Transverse colon (tissue), 4 donors: ENCODE measurements around the gene SPIB. TPM values are rescaled to one million over a fixed set of nuclear protein-coding genes. Genes with fewer than 3 reads are reported as not detected.
"Not testable (repeated sequence)": the region's sequence is repeated elsewhere in the genome, so short reads cannot be mapped to it uniquely, and the experiment has no call there.

Experiments
- DNase-seq: peaks from one replicate; pipeline ENCODE4 v3.0.0-alpha.2; 2019
- H3K27ac ChIP-seq, 4 donors: fragments of 200-600 bp; sonication (generic); 2 replicates each; pipeline ENCODE4 v1.5.1; 2016 to 2018; ENCODE audit warnings: inconsistent platforms in 4 of 4
- H3K27me3 ChIP-seq: fragments of 200-600 bp; sonication (generic); 2 replicates; pipeline ENCODE4 v1.5.1; 2017; ENCODE audit warnings: inconsistent platforms
- H3K36me3 ChIP-seq, 4 donors: fragments of 200-600 bp; sonication (generic); 2 replicates each; pipeline ENCODE4 v1.5.1; 2017 to 2019; ENCODE audit warnings: inconsistent platforms in 4 of 4
- H3K4me1 ChIP-seq, 4 donors: fragments of 200-600 bp; sonication (generic); 2 replicates each; pipeline ENCODE4 v1.5.1; 2017 to 2020; ENCODE audit warnings: inconsistent platforms in 4 of 4
- H3K4me3 ChIP-seq, 4 donors: fragments of 200-600 bp; sonication (generic); 1 replicate in 1 of 4; 2 replicates in 3 of 4; pipeline versions ENCODE4 v1.5.1 to v1.6.1; 2017 to 2019; ENCODE audit warnings: inconsistent platforms in 4 of 4
- H3K9me3 ChIP-seq, 2 donors: fragments of 200-600 bp; sonication (generic); 2 replicates each; pipeline ENCODE4 v1.5.1; 2017 to 2019; ENCODE audit warnings: inconsistent platforms in 2 of 2
- EP300 ChIP-seq: sonication (generic); formaldehyde crosslinking; IDR thresholded peaks from one replicate; pipeline ENCODE4 v1.6.1; 2017; ENCODE audit warnings: antibody characterized with exemption, low read depth
- POLR2A ChIP-seq: fragments of 450-650 bp; IDR thresholded peaks from one replicate; pipeline ENCODE4 v1.6.1; 2016; ENCODE audit warnings: antibody characterized with exemption, mild to moderate bottlenecking, moderate library complexity
- POLR2AphosphoS5 ChIP-seq, 3 donors: sonication (generic); formaldehyde crosslinking; IDR thresholded peaks; one replicate each; pipeline ENCODE4 v1.6.1; 2016; ENCODE audit warnings: antibody characterized with exemption in 3 of 3
- WGBS, 2 donors: methylation state at CpG; one replicate each; pipeline ENCODE4 v1.1.5; 2018; ENCODE audit warnings: low coverage in 1 of 2; 5-methylcytosine and 5-hydroxymethylcytosine counted together
- in situ Hi-C, 4 donors: fragments of 200-750 bp; cut with MboI; loops; one replicate each; pipeline versions ENCODE4 v1.15.0 to v1.15.1; 2017; ENCODE audit warnings: low sequenced_read_pairs in 3 of 4, low pct_ligation_motif_present in 1 of 4, low pct_unique_long_range_greater_than_20kb in 1 of 4
- intact Hi-C: fragments of 100-400 bp; cut with DNase I; formaldehyde crosslinking; loops from one replicate; pipeline ENCODE4 v1.15.1; 2023; ENCODE audit warnings: low total_unique reads
- total RNA-seq, 4 donors: library from RNA; depleted of rRNA; stranded (reverse); fragments of >200 nt; gene quantifications; one replicate each; pipeline ENCODE4 v1.1.0, GENCODE V29; 2016
- TF ChIP-seq, protein P1 (sequence below), 5 experiments: fragments of 200-600 bp in 3 of 5; fragments of 450-650 bp in 2 of 5; sonication (generic) in 3 of 5; IDR thresholded peaks; 1 replicate in 2 of 5; 2 replicates in 3 of 5; pipeline ENCODE4 v1.5.1; 2016 to 2017; ENCODE audit warnings: antibody characterized with exemption in 5 of 5, inconsistent platforms in 3 of 5, mild to moderate bottlenecking in 2 of 5, moderate library complexity in 1 of 5

Gene SPIB
- total RNA-seq, 4 donors from 2014 or later = 45.7 to 56.8 (median 51.7) TPM

DNA sequence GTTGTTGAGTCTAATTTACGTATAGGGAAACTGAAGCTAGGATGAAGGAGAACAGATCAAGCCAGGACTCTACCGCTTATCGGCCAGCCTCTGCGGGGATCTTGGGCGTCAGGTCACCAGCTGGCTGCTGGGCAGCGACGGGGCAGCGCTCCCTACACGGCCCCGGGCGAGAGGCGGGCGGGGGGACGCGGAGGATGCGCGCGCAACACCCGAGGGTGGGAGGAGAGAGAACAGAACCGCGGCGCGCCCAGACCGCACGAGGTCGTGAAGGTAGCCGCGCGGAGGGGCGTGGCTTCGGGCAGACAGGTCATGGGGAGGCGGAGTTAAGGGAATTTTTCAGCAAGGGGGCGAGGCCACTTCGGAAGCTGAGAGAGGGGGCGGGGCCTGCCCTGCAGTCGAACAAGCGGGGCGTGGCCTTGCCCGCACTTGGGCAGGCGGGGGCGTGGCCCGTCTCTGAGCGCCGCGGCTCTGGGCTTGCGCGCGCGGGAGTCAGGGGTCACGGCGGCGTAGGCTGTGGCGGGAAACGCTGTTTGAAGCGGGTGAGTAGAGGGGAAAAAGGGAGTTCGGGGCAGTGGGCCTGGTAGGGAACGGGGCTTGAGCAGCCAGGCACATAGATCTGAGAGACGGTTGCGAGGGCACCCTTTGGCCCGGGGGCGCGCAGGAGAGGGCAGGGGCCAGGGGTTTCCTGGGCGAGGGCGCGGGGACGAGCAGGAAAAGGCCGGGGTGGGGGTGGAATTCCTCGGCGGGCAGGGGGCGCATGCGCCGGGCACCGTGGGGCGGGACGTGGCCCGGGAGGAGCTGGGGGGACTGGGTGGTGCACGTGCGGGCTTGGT is 34.7 kb upstream of the SPIB start, which contains the start of gene POLD1:
POLD1 (plus strand) TSS at position 496 of the 833 bp plus-strand sequence. CDS start 14,505 bp downstream, outside the sequence.
- intact Hi-C loops (no loop called here), in situ Hi-C loops (no loop called here)
- Histone ChIP-seq H3K36me3 (peaks cover 0 to 22% (median 8%) of the 10 kb centered on the region in 4 donors), H3K4me3 (peak within 1 kb of the TSS; percentile 55 to 97 (median 58)), H3K27me3 (no peaks in the 10 kb centered on the region), H3K4me1 (peaks cover 5 to 17% (median 13%) of the 10 kb centered on the region in 4 donors), H3K27ac (peak within 1 kb of the TSS; percentile 69 to 93 (median 87)), H3K9me3 (no peaks in the 10 kb centered on the region)
- DNase-seq = peak; percentile 99
- WGBS, 2 donors = 0% methylated on average over 9 to 76 of the region's 78 CpGs
- TF ChIP-seq, protein P1, sequence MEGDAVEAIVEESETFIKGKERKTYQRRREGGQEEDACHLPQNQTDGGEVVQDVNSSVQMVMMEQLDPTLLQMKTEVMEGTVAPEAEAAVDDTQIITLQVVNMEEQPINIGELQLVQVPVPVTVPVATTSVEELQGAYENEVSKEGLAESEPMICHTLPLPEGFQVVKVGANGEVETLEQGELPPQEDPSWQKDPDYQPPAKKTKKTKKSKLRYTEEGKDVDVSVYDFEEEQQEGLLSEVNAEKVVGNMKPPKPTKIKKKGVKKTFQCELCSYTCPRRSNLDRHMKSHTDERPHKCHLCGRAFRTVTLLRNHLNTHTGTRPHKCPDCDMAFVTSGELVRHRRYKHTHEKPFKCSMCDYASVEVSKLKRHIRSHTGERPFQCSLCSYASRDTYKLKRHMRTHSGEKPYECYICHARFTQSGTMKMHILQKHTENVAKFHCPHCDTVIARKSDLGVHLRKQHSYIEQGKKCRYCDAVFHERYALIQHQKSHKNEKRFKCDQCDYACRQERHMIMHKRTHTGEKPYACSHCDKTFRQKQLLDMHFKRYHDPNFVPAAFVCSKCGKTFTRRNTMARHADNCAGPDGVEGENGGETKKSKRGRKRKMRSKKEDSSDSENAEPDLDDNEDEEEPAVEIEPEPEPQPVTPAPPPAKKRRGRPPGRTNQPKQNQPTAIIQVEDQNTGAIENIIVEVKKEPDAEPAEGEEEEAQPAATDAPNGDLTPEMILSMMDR (IDR thresholded peaks at IDR 0.05) = peak in 1 of 5 experiments; percentile 3
- TF ChIP-seq POLR2AphosphoS5 (IDR thresholded peaks at IDR 0.05) (peak in 2 of 3 donors; percentile 81 to 82), EP300 (no peak), POLR2A (peak; percentile 65)

DNA sequence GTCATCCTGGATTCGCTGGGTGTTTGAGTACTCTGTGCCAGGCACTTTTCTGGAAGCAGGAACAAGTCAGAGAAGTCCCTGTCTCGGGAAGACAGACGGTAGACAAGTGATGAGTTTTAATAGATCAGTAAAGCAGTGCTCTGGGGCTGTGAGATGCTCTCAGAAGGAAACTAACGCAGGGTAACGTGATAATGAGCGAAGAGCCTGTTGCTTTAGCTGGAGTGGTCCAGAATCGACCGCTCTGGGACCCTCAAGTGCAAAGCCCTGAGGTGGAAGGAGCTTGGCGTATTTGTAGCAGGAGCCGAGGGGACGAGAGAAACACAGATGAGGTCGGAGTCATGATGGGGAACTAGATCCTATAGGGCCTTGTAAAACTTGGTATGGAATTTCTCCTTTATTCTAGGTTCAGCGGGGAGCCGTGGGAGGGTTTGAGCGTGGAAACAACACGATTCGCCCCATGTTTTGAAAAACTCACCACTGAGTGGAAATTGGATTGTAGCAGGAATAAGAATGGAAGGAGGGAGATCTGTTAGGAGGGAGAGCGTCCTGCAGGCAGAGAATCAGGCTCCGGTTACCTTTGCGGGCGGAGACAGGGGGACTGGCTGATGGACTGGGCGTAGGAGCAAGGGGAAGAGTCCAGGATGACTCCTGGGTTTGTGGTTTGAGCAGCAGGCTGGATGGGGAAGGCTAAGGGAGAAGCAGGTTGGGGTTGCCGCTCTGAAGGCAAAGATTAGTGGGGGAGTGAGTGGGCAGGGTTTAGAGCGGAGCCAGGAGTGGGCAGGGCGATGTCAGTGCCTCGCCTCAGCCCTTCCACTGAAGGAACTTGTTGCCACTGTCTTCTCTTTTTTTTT is 33.8 kb upstream of the SPIB start:
- DNase-seq = no peak
- in situ Hi-C loops = no loop called here
- Histone ChIP-seq H3K4me3 (peak overlapping the region; percentile 55 to 97 (median 58)), H3K36me3 (peaks cover 0 to 14% (median 4%) of the 10 kb centered on the region in 4 donors), H3K9me3 (no peaks in the 10 kb centered on the region), H3K27me3 (no peaks in the 10 kb centered on the region), H3K27ac (peak overlapping the region; percentile 69 to 93 (median 87)), H3K4me1 (peaks cover 5 to 17% (median 13%) of the 10 kb centered on the region in 4 donors)
- no peak for TF ChIP-seq POLR2AphosphoS5 (IDR thresholded peaks at IDR 0.05)
- TF ChIP-seq, protein P1 (IDR thresholded peaks at IDR 0.05) = no peak
- 8 to 13% methylated on average over 13 to 26 of the region's 26 CpGs for WGBS, 2 donors
- intact Hi-C loops = no loop called here

DNA sequence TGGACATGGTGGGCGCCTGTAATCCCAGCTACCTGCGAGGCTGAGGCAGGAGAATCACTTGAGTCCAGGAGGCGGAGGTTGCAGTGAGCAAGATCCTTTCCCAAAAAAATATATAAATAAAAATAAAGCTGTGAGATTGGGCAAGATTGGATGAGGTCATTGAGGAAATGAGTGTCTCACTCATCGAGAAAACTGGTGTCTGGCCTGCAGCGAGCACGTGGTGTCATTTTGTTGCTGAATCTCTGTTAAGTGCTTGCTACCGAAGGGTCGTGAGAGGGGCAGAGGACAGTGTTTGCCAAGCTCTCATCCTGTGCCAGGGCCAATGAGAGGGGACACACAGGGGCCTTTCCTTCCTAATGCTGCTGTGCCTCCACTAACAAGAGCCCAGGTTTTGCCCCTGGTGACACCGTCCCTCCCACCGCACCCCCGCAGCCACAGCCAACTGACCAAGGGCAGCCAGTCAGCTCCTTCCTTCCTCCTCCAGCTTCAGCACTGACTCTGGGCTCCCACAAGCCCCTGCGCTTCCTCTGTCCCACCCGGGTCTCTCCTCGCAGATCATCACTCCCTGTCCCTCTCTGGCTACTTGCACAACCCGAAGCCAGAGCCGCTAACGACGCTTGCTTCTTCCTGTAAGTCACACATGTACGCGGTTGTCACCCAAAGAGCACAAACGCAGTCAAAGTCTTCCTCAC is 31.4 kb upstream of the SPIB start:
- in situ Hi-C loops (no loop called here), intact Hi-C loops (no loop called here)

DNA sequence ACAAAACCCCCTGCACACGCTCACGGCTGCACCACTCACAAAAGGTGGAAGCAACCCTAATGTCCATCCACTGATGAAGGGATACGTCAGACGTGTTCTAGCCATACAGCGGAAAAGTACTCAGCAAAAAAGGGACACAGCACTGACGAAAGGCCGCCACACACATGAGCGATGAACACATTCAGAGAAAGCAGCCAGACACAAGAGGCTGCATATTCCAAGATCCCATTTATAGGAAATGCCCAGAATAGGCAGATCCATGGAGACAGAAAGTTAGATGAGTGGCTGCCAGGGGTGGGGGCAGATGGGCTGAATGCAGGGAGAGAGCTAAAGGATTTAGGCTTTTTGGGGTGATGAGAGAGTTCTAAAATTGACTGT is 30.9 kb upstream of the SPIB start:
- Histone ChIP-seq H3K27ac (no peak overlapping the region), H3K36me3 (no peaks in the 10 kb centered on the region), H3K27me3 (no peaks in the 10 kb centered on the region), H3K9me3 (no peaks in the 10 kb centered on the region), H3K4me3 (no peak overlapping the region), H3K4me1 (peaks cover 5 to 17% (median 13%) of the 10 kb centered on the region in 4 donors)
- intact Hi-C loops (no loop called here), in situ Hi-C loops (no loop called here)
- WGBS, 2 donors = 93 to 97% methylated on average over 7 to 8 of the region's 8 CpGs
- TF ChIP-seq POLR2A (no peak), POLR2AphosphoS5 (IDR thresholded peaks at IDR 0.05) (no peak), EP300 (no peak)
- TF ChIP-seq, protein P1 (IDR thresholded peaks at IDR 0.05) = no peak
- no peak for DNase-seq

More for the DNA sequence above, 31.4 kb upstream of the SPIB start:
- no peaks in the 10 kb centered on the region for H3K36me3 ChIP-seq
- DNase-seq = no peak
- no peak overlapping the region for H3K4me3 ChIP-seq
- TF ChIP-seq POLR2A (no peak), POLR2AphosphoS5 (IDR thresholded peaks at IDR 0.05) (no peak), EP300 (no peak)
- H3K27me3 ChIP-seq = no peaks in the 10 kb centered on the region
- H3K27ac ChIP-seq = no peak overlapping the region
- H3K4me1 ChIP-seq = peaks cover 5 to 17% (median 13%) of the 10 kb centered on the region in 4 donors
- no peaks in the 10 kb centered on the region for H3K9me3 ChIP-seq
- WGBS, 2 donors = 93 to 95% methylated on average over 12 to 21 of the region's 21 CpGs

DNA sequence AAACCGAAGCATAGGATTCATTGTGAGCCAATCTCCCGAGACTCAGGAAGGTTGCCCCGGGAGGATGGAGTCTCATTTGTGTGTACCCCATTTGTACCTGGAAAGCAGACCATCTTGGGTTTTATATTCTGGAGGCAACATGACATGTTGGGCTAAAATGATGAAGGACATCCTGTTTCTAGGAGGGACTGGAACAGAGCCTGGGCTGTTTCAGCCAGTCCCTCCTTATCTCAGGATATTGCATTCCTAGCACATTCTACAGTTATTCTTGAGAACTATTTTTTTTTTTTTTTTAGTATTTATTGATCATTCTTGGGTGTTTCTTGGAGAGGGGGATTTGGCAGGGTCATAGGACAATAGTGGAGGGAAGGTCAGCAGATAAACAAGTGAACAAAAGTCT is 28.4 kb upstream of the SPIB start:
- H3K4me3 ChIP-seq, in situ Hi-C loops, intact Hi-C loops, H3K4me1 ChIP-seq, H3K36me3 ChIP-seq, DNase-seq, H3K27me3 ChIP-seq, H3K9me3 ChIP-seq, H3K27ac ChIP-seq: not testable (repeated sequence)
- 87 to 100% methylated on average over 3 of the region's 3 CpGs for WGBS, 2 donors

DNA sequence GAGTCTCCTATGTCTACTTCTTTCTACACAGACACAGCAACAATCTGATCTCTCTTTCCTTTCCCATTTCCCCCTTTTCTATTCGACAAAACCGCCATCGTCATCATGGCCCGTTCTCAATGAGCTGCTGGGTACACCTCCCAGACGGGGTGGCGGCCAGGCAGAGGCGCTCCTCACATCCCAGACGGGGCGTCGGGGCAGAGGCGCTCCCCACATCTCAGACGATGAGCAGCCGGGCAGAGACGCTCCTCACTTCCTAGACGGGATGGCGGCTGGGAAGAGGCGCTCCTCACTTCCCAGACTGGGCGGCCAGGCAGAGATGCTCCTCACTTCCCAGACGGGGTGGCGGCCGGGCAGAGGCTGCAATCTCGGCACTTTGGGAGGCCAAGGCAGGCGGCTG is 27.8 kb upstream of the SPIB start:
- in situ Hi-C loops, H3K4me3 ChIP-seq, H3K9me3 ChIP-seq, H3K27me3 ChIP-seq, intact Hi-C loops, H3K27ac ChIP-seq, H3K4me1 ChIP-seq, H3K36me3 ChIP-seq, DNase-seq: not testable (repeated sequence)
- 96 to 100% methylated on average over 2 to 23 of the region's 23 CpGs for WGBS, 2 donors
